ENCODE measurements around the gene STARD10. TPM values are rescaled to one million over a fixed set of nuclear protein-coding genes. Genes with fewer than 3 reads are reported as not detected.

The STARD10 gene
- total and polyA plus RNA-seq, 2 of the 8 experiments (the other 6 are each of a cell fraction or from before 2014, with no cell fraction given): 23.7 to 35.7 TPM

DNA sequence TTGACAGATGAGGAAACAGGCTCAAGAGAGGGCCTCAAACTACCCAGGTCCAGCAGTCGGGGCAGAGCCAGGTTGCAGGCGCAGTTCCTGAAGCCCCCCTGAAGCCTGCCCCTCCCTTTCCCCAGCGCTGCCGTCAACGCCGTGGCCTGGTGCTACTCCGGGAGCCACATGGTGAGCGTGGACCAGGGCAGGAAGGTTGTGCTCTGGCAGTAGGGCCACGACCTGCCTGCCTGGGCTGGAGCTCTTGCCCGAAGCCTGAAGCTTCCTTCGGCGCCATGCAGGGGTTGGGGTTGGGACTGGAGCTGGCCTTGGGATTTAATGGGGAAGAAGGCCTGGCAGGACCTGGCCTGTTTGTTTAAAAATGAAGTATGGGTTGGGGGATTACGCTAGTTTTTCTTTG is 35.3 kb upstream of the STARD10 start:
- 93% methylated on average over 13 of the region's 13 CpGs; no CpG with 5 or more reads in 1 of the 2 experiments for WGBS, 2 experiments (ENCODE audit: extremely low coverage in 1 of 2, insufficient coverage in 1 of 2, insufficient read length in 1 of 2, insufficient replicate concordance in 2 of 2, low coverage in 1 of 2, low lambda C conversion rate in 2 of 2, missing lambda C conversion rate in 1 of 2)
- no peak for FAIRE-seq

More for the DNA sequence above, 35.3 kb upstream of the STARD10 start:
- Histone ChIP-seq H2AFZ (ENCODE audit: low read length) (no peak overlapping the region), H2AK5ac (ENCODE audit: low read depth, low read length) (no peak overlapping the region), H3K27ac (ENCODE audit: low read depth, low read length) (no peak overlapping the region), H4K5ac (ENCODE audit: insufficient read length, low read depth, low read length) (no peak overlapping the region), H3K9me3 (ENCODE audit: insufficient read depth in 2 of 2, low read depth in 1 of 2, low read length in 1 of 2) (no peaks in the 10 kb centered on the region), H3K4me3 (ENCODE audit: extremely low read depth in 1 of 4, insufficient read depth in 2 of 4, low read depth in 3 of 4, low read length in 4 of 4) (no peak overlapping the region), H4K91ac (replicated peaks; ENCODE audit: insufficient read length, low read length) (no peak overlapping the region), H3K23ac (ENCODE audit: insufficient read length) (no peak overlapping the region), H3K23me2 (ENCODE audit: low read depth, low read length) (no peaks in the 10 kb centered on the region), H3K18ac (ENCODE audit: extremely low read depth, low read length) (no peak overlapping the region; the same call in 1 of the 2 replicates), H3K27me3 (replicated peaks in 1 of 4; ENCODE audit: control insufficient read depth in 3 of 4, extremely low read depth in 1 of 4, insufficient read depth in 3 of 4, low read length in 3 of 4) (no peaks in the 10 kb centered on the region; a peak in 3 of 7 replicates), H3K4me1 (replicated peaks in 1 of 4; ENCODE audit: control insufficient read depth in 3 of 4, insufficient read depth in 4 of 4, low read length in 3 of 4) (peaks cover 0 to 5% (median 4%) of the 10 kb centered on the region in 4 experiments; a peak in 6 of 7 replicates), H2BK12ac (ENCODE audit: low read depth, low read length) (no peak overlapping the region), H4K20me1 (replicated peaks in 1 of 2; ENCODE audit: control insufficient read depth in 1 of 2, insufficient read depth in 2 of 2, low read length in 2 of 2) (no peaks in the 10 kb centered on the region), H2BK120ac (replicated peaks; ENCODE audit: low read depth, low read length) (no peak overlapping the region), H3K79me1 (ENCODE audit: low read depth, low read length) (no peaks in the 10 kb centered on the region), H3K79me2 (ENCODE audit: control insufficient read depth in 1 of 2, insufficient read depth in 2 of 2, low read length in 2 of 2) (no peaks in the 10 kb centered on the region), H3K4me2 (ENCODE audit: insufficient read depth in 1 of 2, low read depth in 2 of 2, low read length in 2 of 2) (no peak overlapping the region), H3K14ac (ENCODE audit: insufficient read length) (no peak overlapping the region), H3K56ac (replicated peaks; ENCODE audit: insufficient read length, low read depth, low read length) (no peak overlapping the region), H4K8ac (ENCODE audit: extremely low read depth, insufficient read depth, low read length) (no peak overlapping the region), H2BK15ac (ENCODE audit: low read length) (no peak overlapping the region), H3K9ac (replicated peaks in 1 of 4; ENCODE audit: extremely low read depth in 1 of 4, low read depth in 3 of 4, low read length in 3 of 4) (no peak overlapping the region), H3K36me3 (ENCODE audit: control insufficient read depth in 2 of 4, insufficient read depth in 4 of 4, low read length in 3 of 4) (no peaks in the 10 kb centered on the region; a peak in 1 of 8 replicates), H3K4ac (replicated peaks; ENCODE audit: insufficient read length, low read depth, low read length) (no peak overlapping the region), H2BK20ac (ENCODE audit: low read length) (no peak overlapping the region), H2BK5ac (ENCODE audit: low read depth, low read length) (no peak overlapping the region)
- DNase-seq (ENCODE audit: low read depth in 1 of 2, low spot score in 2 of 2): no peak
- ChIA-PET POLR2A (ENCODE audit: partially characterized antibody) (interaction anchor here (0.6 kb wide), 1 partner anchor 61 kb away, joined by 4 read pairs; no protein-coding TSS in a partner anchor), CTCF (ENCODE audit: partially characterized antibody) (interaction anchor here (0.7 to 11.9 kb wide), 15 partner anchors 12 to 461 kb away, joined by 3 to 258 read pairs (median 5); partner anchors contain the start of gene FCHSD2)
- TF ChIP-seq TBP (IDR thresholded peaks at IDR 0.05; ENCODE audit: low read depth, low read length): no peak
- no peak for TF ChIP-seq PHF8 (conservative IDR thresholded peaks at IDR 0.05; ENCODE audit: low read depth, low read length)
- no peak for TF ChIP-seq USF2 (IDR thresholded peaks at IDR 0.05; ENCODE audit: low read length)
- TF ChIP-seq POLR2A (IDR thresholded peaks at IDR 0.05; ENCODE audit: control extremely low read depth in 1 of 2, low read depth in 2 of 2, low read length in 2 of 2): no peak
- TF ChIP-seq KDM4A (IDR thresholded peaks at IDR 0.05; ENCODE audit: low read depth, low read length, severe bottlenecking): no peak
- no peak for TF ChIP-seq SUZ12 (IDR thresholded peaks at IDR 0.05; ENCODE audit: low read length)

Data from H1 (cell line).